KMS-11 (cell line): ENCODE results near the gene DSCAM.

ENCODE experiments used
- H2AFZ ChIP-seq: fragments of 200-600 bp; sonication (generic); 2 replicates; pipeline ENCODE4 v1.6.1; 2016; ENCODE audit warnings: antibody characterized with exemption, mixed run types, low read depth
- H3K27ac ChIP-seq: fragments of 200-600 bp; sonication (generic); 2 replicates; pipeline ENCODE4 v1.6.1; 2016; ENCODE audit warnings: mild to moderate bottlenecking, mixed run types
- H3K27me3 ChIP-seq: fragments of 200-600 bp; sonication (generic); 2 replicates; pipeline ENCODE4 v1.6.1; 2017; ENCODE audit warnings: mild to moderate bottlenecking, low read depth, mixed run types, moderate library complexity; ENCODE audit not compliant: insufficient read depth
- H3K36me3 ChIP-seq: fragments of 200-600 bp; sonication (generic); 2 replicates; pipeline ENCODE4 v1.6.1; 2017; ENCODE audit warnings: mild to moderate bottlenecking, mixed run types; ENCODE audit not compliant: insufficient read depth
- H3K4me1 ChIP-seq: fragments of 200-600 bp; sonication (generic); 2 replicates; pipeline ENCODE4 v1.6.1; 2016; ENCODE audit warnings: mild to moderate bottlenecking, low read depth, mixed run types; ENCODE audit not compliant: poor library complexity, severe bottlenecking
- H3K4me2 ChIP-seq: fragments of 200-600 bp; sonication (generic); 2 replicates; pipeline ENCODE4 v1.7.0; 2016; ENCODE audit warnings: mild to moderate bottlenecking, mixed run types
- H3K4me3 ChIP-seq: fragments of 200-600 bp; sonication (generic); IDR thresholded peaks from 2 replicates; pipeline ENCODE4 v1.6.1; 2017; ENCODE audit warnings: low read depth, low read length, mixed read lengths; ENCODE audit not compliant: insufficient read depth
- H3K79me2 ChIP-seq: fragments of 200-600 bp; sonication (generic); 2 replicates; pipeline ENCODE4 v1.6.1; 2016; ENCODE audit warnings: low read depth, mixed run types; ENCODE audit not compliant: insufficient read depth
- H3K9ac ChIP-seq: fragments of 200-600 bp; sonication (generic); 2 replicates; pipeline ENCODE4 v1.6.1; 2016; ENCODE audit warnings: mild to moderate bottlenecking, mixed run types
- H4K20me1 ChIP-seq: fragments of 200-600 bp; sonication (generic); 2 replicates; pipeline ENCODE4 v1.6.1; 2016; ENCODE audit warnings: mild to moderate bottlenecking, mixed run types; ENCODE audit not compliant: insufficient read depth
- TF ChIP-seq, protein P1 (sequence below): fragments of 200-600 bp; sonication (generic); conservative IDR thresholded peaks from 2 replicates; pipeline ENCODE4 v1.6.1; 2017; ENCODE audit warnings: low read depth, mild to moderate bottlenecking, antibody characterized with exemption, low read length, moderate library complexity, mixed read lengths

The DSCAM gene

DNA sequence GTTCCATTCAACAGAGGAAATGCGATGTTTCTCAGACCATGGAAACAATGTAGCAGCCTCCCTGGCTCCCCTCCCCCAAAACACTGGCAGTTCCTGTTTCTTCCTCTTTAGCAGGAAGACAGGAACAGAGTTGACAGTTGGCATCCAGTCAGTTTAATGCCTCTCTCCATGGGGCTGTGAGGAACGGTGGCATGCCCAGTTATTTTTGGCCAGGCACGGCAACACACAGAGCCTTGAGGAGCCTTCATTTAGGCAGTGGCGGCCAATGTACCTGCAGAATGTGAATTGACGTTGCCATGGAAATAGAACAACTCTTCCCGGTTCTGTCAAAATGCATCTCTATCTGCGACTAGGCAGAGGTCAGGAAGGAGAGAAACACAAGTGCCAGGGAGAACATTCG lies 330.6 kb downstream of the DSCAM start:
- H2AFZ ChIP-seq = no peak overlapping the region
- TF ChIP-seq, protein P1, sequence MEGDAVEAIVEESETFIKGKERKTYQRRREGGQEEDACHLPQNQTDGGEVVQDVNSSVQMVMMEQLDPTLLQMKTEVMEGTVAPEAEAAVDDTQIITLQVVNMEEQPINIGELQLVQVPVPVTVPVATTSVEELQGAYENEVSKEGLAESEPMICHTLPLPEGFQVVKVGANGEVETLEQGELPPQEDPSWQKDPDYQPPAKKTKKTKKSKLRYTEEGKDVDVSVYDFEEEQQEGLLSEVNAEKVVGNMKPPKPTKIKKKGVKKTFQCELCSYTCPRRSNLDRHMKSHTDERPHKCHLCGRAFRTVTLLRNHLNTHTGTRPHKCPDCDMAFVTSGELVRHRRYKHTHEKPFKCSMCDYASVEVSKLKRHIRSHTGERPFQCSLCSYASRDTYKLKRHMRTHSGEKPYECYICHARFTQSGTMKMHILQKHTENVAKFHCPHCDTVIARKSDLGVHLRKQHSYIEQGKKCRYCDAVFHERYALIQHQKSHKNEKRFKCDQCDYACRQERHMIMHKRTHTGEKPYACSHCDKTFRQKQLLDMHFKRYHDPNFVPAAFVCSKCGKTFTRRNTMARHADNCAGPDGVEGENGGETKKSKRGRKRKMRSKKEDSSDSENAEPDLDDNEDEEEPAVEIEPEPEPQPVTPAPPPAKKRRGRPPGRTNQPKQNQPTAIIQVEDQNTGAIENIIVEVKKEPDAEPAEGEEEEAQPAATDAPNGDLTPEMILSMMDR = no peak
- no peak overlapping the region for H3K27ac ChIP-seq
- H3K9ac ChIP-seq = no peak overlapping the region
- no peaks in the 10 kb centered on the region for H3K79me2 ChIP-seq
- no peak overlapping the region for H3K4me2 ChIP-seq
- H3K27me3 ChIP-seq = no peaks in the 10 kb centered on the region
- no peaks in the 10 kb centered on the region for H3K4me1 ChIP-seq
- H3K4me3 ChIP-seq = no peak overlapping the region
- no peaks in the 10 kb centered on the region for H3K36me3 ChIP-seq
- H4K20me1 ChIP-seq = no peaks in the 10 kb centered on the region

- H3K9ac ChIP-seq = no peak overlapping the region
- H3K27ac ChIP-seq = no peak overlapping the region
- H3K79me2 ChIP-seq = no peaks in the 10 kb centered on the region
- no peak overlapping the region for H3K4me3 ChIP-seq
- no peaks in the 10 kb centered on the region for H3K27me3 ChIP-seq
- H4K20me1 ChIP-seq = no peaks in the 10 kb centered on the region
- H3K36me3 ChIP-seq = no peaks in the 10 kb centered on the region
- no peak overlapping the region for H3K4me2 ChIP-seq
- H2AFZ ChIP-seq = no peak overlapping the region
- H3K4me1 ChIP-seq = no peaks in the 10 kb centered on the region
- TF ChIP-seq, protein P1 = peak; percentile 70
These were observed 334.4 kb downstream of the DSCAM start for GRCh38 chr21:40512590-40512989.

DNA sequence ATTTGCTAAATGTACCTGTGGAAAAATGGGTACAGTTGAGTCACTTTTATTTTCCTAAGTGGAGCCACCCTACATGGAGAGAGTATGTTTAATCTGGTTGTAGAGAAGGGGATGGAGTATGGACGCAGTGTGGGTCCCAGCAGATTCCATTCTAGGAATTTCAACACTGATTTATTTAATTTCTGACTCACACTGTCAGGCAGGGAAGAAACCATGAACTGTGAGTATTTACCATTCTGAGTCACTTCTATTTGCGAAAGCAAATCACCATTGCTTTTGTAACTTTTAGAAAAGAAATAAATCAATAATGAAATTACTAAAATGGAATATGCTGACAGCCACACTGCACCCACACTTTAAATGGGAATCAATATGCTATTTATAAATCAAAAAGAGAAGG lies 339.0 kb downstream of the DSCAM start:
- Histone ChIP-seq H2AFZ (no peak overlapping the region), H3K4me2 (no peak overlapping the region), H3K27me3 (no peaks in the 10 kb centered on the region), H4K20me1 (no peaks in the 10 kb centered on the region), H3K4me1 (no peaks in the 10 kb centered on the region), H3K4me3 (no peak overlapping the region), H3K27ac (no peak overlapping the region), H3K79me2 (no peaks in the 10 kb centered on the region), H3K9ac (no peak overlapping the region), H3K36me3 (no peaks in the 10 kb centered on the region)
- TF ChIP-seq, protein P1 = no peak

GRCh38 chr21:40505681-40506080 lies 341.3 kb downstream of the DSCAM start:
- no peaks in the 10 kb centered on the region for H3K79me2 ChIP-seq
- no peak overlapping the region for H2AFZ ChIP-seq
- H3K9ac ChIP-seq = no peak overlapping the region
- H3K4me3 ChIP-seq = no peak overlapping the region
- H3K4me1 ChIP-seq = no peaks in the 10 kb centered on the region
- no peaks in the 10 kb centered on the region for H4K20me1 ChIP-seq
- no peaks in the 10 kb centered on the region for H3K27me3 ChIP-seq
- no peaks in the 10 kb centered on the region for H3K36me3 ChIP-seq
- H3K4me2 ChIP-seq = no peak overlapping the region
- TF ChIP-seq, protein P1 = no peak
- no peak overlapping the region for H3K27ac ChIP-seq
